ENCODE results near the gene TFF3.

The TFF3 gene

GRCh38 chr21:42340187-42341050 lies 25.2 kb upstream of the TFF3 start:
- no peak overlapping the region for H3K4me3 ChIP-seq (ENCODE audit: low read depth, low read length)
- TF ChIP-seq, protein P1, sequence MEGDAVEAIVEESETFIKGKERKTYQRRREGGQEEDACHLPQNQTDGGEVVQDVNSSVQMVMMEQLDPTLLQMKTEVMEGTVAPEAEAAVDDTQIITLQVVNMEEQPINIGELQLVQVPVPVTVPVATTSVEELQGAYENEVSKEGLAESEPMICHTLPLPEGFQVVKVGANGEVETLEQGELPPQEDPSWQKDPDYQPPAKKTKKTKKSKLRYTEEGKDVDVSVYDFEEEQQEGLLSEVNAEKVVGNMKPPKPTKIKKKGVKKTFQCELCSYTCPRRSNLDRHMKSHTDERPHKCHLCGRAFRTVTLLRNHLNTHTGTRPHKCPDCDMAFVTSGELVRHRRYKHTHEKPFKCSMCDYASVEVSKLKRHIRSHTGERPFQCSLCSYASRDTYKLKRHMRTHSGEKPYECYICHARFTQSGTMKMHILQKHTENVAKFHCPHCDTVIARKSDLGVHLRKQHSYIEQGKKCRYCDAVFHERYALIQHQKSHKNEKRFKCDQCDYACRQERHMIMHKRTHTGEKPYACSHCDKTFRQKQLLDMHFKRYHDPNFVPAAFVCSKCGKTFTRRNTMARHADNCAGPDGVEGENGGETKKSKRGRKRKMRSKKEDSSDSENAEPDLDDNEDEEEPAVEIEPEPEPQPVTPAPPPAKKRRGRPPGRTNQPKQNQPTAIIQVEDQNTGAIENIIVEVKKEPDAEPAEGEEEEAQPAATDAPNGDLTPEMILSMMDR (IDR thresholded peaks at IDR 0.05; ENCODE audit: low read depth, low read length): no peak

- H3K4me3 ChIP-seq (ENCODE audit: low read depth, low read length): no peak overlapping the region
- TF ChIP-seq, protein P1 (IDR thresholded peaks at IDR 0.05; ENCODE audit: low read depth, low read length): no peak
These were observed 23.8 kb upstream of the TFF3 start for GRCh38 chr21:42338729-42339715.

GRCh38 chr21:42337830-42338728 lies 22.9 kb upstream of the TFF3 start:
- no peak overlapping the region for H3K4me3 ChIP-seq (ENCODE audit: low read depth, low read length)
- TF ChIP-seq, protein P1 (IDR thresholded peaks at IDR 0.05; ENCODE audit: low read depth, low read length): peak; percentile 13; the same call in 1 of the 2 replicates

- H3K4me3 ChIP-seq (ENCODE audit: low read depth, low read length): no peak overlapping the region
- TF ChIP-seq, protein P1 (IDR thresholded peaks at IDR 0.05; ENCODE audit: low read depth, low read length): no peak
These were observed 22.1 kb upstream of the TFF3 start for GRCh38 chr21:42337276-42337675.

GRCh38 chr21:42336054-42336453 lies 20.8 kb upstream of the TFF3 start:
- TF ChIP-seq, protein P1 (IDR thresholded peaks at IDR 0.05; ENCODE audit: low read depth, low read length): no peak
- no peak overlapping the region for H3K4me3 ChIP-seq (ENCODE audit: low read depth, low read length)

DNA sequence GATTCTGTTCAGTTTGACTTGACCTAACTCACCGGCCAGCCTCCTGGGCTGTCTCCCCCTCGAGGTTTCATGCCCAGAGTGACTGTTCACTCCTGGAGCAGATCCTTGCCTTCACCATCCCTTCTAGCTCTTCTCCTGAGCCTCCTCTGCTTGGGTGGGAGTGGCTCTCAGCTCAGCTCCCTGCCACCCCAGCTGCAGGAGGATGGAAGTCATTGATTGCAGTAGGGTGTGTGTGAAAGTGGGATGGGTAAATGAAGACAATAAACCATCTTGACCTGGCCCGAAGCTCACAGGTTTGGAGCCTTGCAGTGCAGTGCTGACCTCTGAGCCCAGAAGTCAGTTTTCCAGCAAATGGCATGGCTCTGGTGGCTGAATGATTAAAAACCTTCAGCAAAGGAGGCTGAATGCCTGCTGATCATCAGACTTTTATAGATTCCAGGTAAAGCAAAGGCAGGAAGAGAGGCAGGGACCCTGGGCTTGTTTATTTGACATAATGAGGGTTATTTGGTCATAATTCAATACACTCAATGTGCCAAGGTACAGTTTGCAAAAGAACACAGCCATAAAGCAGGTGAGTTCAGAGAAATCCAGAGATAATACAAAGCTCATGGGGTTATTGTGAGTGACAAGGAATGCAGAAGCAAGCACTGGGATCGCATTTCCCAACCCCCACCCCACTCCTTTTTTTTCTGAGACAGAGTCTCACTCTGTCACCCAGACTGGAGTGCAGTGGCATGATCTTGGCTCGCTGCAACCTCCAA lies 17.5 kb upstream of the TFF3 start:
- TF ChIP-seq, protein P1 (IDR thresholded peaks at IDR 0.05; ENCODE audit: low read depth, low read length): no peak
- no peak overlapping the region for H3K4me3 ChIP-seq (ENCODE audit: low read depth, low read length)
